Ectodermal cell (in vitro differentiated cells): ENCODE results near the gene ART5.
"Not testable (repeated sequence)": the region's sequence is repeated elsewhere in the genome, so short reads cannot be mapped to it uniquely, and the experiment has no call there.

Experiments
- H3K27ac ChIP-seq: 2 replicates; pipeline ENCODE4 v1.7.0; 2013; ENCODE audit warnings: mild to moderate bottlenecking, low read depth, low read length; ENCODE audit not compliant: insufficient read depth, poor library complexity, severe bottlenecking
- H3K27me3 ChIP-seq: 2 replicates; pipeline ENCODE4 v1.7.0; 2013; ENCODE audit warnings: mild to moderate bottlenecking, low read length; ENCODE audit not compliant: insufficient read depth, control insufficient read depth, poor library complexity, severe bottlenecking
- H3K36me3 ChIP-seq: one replicate; pipeline ENCODE4 v1.7.0; 2013; ENCODE audit warnings: low read length; ENCODE audit not compliant: control insufficient read depth, insufficient read depth
- H3K4me1 ChIP-seq: one replicate; pipeline ENCODE4 v1.7.0; 2013; ENCODE audit warnings: low read length; ENCODE audit not compliant: control insufficient read depth, insufficient read depth
- H3K4me3 ChIP-seq: 2 replicates; pipeline ENCODE4 v1.7.0; 2013; ENCODE audit warnings: low read depth, low read length, control low read depth; ENCODE audit not compliant: insufficient read depth
- H3K9me3 ChIP-seq: 2 replicates; pipeline ENCODE4 v1.7.0; 2013; ENCODE audit warnings: mild to moderate bottlenecking, low read length, moderate library complexity; ENCODE audit not compliant: control insufficient read depth
- WGBS, 2 experiments: methylation state at CpG; one replicate each; pipeline ENCODE4 v1.1.7; 2013; ENCODE audit warnings: missing lambda C conversion rate in 2 of 2; 5-methylcytosine and 5-hydroxymethylcytosine counted together

ART5 gene

DNA sequence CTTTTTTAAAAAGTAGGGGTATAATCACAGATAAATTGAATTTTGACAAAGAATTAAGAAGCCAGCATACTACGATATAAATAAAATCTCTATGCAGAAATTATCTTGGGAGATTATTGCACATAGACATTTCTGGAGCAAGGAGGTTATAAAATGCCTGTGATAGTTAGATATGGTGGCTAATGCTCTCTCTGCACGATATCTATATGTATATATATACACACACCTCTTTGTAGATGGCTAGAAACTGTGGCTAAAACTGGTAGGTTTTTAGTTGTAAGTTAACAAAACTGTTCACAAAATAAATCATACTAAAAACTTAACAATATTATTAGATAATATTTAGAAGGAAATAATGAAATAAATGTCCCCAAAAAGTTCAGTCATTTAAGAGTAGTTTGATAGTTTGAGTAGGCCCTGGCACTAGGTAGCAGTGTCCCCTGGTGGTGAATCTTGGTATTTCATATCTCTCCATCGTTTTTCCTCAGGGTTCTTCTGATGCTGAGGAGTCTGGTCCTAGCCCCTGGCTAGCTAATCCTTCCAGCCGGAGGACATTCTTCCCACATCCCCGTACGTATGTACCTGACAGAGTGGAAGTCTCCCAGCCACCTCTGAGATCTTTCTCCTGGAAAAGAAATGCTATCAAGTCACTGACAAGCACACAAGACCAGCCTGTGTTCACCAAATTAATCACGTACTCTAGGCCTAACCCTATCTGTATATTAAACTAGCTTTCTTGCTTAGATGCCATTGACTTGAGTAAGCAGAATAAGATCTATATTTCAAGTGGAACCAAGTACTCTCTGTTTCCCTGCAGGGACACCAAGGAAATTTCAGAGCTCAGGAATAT, 32.2 kb downstream of the ART5 start:
- Histone ChIP-seq H3K9me3 (peaks cover 2% of the 10 kb centered on the region), H3K27me3 (no peaks in the 10 kb centered on the region), H3K4me1 (no peaks in the 10 kb centered on the region), H3K4me3 (no peak overlapping the region), H3K36me3 (no peaks in the 10 kb centered on the region), H3K27ac (no peak overlapping the region)
- WGBS, 2 experiments: 61 to 63% methylated on average over 6 of the region's 7 CpGs

DNA sequence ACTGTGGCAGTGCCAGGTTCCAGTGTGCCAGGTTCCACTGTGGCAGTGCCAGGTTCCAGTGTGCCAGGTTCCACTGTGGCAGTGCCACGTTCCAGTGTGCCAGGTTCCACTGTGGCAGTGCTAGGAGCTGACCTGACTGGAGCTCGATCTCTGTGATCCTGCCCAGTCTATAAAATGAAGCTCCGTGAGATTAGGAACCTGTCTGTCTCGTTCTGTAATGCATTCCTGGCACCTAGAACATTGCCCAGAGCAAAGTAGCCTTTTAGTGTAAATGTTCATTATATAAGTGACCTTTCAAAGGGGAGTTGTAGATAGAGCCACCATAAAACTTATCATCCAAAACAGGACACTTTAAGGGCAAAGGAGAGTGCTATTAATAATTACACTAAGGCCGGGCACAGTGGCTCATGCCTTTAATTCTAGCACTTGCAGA, 36.0 kb downstream of the ART5 start:
- no peaks in the 10 kb centered on the region for H3K4me1 ChIP-seq
- no peaks in the 10 kb centered on the region for H3K36me3 ChIP-seq
- H3K27me3 ChIP-seq: no peaks in the 10 kb centered on the region
- no peak overlapping the region for H3K4me3 ChIP-seq
- no peaks in the 10 kb centered on the region for H3K9me3 ChIP-seq
- H3K27ac ChIP-seq: no peak overlapping the region
- WGBS, 2 experiments: 92 to 93% methylated on average over 5 of the region's 5 CpGs

DNA sequence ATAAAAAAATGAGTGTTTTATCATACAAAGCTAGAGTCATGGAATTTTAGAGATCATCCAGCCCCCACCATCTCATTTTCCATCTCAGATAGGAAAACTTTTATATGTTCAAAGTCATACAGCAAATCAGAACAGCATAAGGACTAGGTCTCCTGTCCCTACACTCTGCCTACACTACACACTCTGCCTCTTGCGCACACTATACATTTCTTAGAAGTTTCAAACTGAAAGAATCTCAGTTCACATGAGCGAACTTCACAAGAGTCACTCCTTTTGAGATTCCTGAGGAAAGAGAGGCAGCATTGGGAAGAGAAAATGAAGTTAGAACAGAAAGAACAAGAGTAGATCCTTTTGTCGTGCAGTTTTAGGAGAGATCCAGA, 36.5 kb downstream of the ART5 start:
- no peaks in the 10 kb centered on the region for H3K27me3 ChIP-seq
- no peak overlapping the region for H3K4me3 ChIP-seq
- H3K9me3 ChIP-seq: no peaks in the 10 kb centered on the region
- no peak overlapping the region for H3K27ac ChIP-seq
- WGBS, 2 experiments: 94% methylated on average over 3 of the region's 3 CpGs
- no peaks in the 10 kb centered on the region for H3K36me3 ChIP-seq
- H3K4me1 ChIP-seq: no peaks in the 10 kb centered on the region

DNA sequence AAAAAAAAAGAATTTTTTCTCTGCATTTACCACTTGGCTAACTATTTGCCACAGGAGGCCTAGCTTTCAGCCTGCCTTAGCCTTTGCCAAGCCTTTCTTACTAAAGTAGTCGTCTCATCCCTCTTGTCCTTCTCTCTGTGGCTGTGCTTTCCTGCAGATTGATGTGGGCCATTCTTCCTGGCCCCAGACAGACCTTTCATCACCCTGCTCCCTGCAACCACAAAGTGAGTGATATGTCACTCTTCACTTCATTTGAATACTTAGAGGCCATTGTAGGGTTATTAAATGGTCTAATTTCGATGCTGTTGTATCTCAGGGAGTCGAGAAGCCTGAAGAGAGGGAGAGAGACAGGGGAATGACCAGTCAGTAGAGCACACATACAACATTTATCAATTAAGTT, 37.6 kb downstream of the ART5 start:
- H3K9me3 ChIP-seq: no peaks in the 10 kb centered on the region
- no peaks in the 10 kb centered on the region for H3K27me3 ChIP-seq

DNA sequence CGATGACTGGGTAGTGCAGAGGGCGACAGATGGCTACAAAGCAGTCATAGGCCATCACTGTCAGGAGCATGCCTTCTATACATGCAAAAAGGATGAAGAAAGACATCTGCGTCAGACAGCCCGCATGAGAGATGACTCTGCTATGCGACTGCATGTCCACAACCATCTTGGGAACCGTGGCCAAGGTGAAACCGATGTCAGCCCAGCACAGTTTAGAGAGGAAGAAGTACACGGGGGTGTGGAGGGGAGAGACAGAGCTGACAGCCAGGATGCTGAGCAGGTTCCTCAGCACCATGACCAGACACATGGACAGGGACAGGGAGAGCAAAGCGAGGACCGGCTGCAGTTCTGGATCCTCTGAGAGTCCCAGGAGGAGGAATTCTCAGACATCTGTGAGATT, 41.6 kb downstream of the ART5 start:
- not testable (repeated sequence) for H3K27ac ChIP-seq, H3K4me1 ChIP-seq, H3K9me3 ChIP-seq, H3K27me3 ChIP-seq, H3K4me3 ChIP-seq, H3K36me3 ChIP-seq
- WGBS, 2 experiments: 92 to 96% methylated on average over 10 of the region's 10 CpGs

More for the DNA sequence above, 37.6 kb downstream of the ART5 start:
- 56 to 75% methylated on average over 1 to 3 of the region's 3 CpGs for WGBS, 2 experiments
- H3K27ac ChIP-seq: no peak overlapping the region
- H3K4me3 ChIP-seq: no peak overlapping the region
- no peaks in the 10 kb centered on the region for H3K36me3 ChIP-seq
- no peaks in the 10 kb centered on the region for H3K4me1 ChIP-seq

DNA sequence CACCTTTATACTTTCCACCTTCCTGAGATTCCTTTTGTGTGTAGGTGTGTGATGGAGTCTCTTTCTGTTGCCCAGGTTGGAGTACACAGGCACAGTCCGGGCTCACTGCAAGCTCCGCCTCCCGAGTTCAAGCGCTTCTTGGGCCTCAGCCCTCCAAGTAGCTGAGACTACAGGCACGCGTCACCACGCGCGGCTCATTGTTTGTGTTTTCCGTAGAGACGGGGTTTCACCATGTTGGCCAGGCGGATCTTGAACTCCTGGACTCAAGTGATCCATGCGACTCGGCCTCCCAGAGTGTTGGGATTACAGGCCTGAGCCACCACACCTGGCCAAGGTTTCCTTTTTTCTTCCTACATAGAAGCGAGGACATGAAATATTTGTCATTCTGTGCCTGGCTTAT, 44.0 kb downstream of the ART5 start:
- 94 to 96% methylated on average over 15 of the region's 15 CpGs for WGBS, 2 experiments
- H3K27me3 ChIP-seq, H3K4me3 ChIP-seq, H3K4me1 ChIP-seq, H3K9me3 ChIP-seq, H3K36me3 ChIP-seq, H3K27ac ChIP-seq: not testable (repeated sequence)

DNA sequence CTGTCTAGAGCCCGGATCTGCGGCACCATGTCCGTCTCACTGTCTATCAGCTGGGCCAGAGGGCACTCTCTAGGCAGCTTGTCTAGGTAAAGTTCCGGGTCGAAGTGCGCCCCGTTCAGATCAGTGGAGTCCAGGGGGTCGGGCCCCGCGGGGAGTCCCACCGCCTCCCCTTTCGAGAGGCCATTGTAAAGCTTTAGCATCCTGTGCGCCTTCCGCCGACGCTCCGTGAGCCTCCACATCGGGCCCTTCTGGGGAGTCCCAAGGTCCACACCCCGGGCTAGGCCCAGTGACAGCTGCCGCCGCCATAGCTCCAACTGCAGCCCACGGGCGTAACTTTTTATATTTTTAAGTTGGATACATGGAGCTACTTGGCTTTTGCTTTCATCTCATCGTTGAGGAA, 50.5 kb downstream of the ART5 start:
- not testable (repeated sequence) for H3K27ac ChIP-seq, H3K36me3 ChIP-seq, H3K4me3 ChIP-seq, H3K9me3 ChIP-seq, H3K27me3 ChIP-seq, H3K4me1 ChIP-seq
- WGBS, 2 experiments: 94 to 96% methylated on average over 21 to 24 of the region's 24 CpGs

DNA sequence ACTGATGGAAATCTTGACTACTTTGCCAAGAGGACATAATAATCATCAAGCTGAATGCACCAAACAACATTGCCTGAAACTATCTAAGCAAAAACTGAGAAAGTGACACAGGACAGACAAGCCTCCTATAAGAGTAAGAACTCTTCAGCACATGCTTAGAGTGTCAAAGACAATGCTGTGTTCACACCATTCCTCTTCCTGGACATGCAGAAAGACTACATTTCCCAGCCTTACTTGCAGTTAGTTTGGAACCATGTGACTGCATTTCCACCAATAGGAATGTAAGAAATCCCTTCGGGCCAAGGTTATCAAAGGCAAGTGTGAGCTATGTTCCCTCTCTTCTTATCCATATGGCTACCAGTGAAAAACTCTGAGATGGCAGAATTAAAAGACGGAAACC, 51.6 kb downstream of the ART5 start:
- H3K36me3 ChIP-seq, H3K27ac ChIP-seq, H3K4me1 ChIP-seq, H3K9me3 ChIP-seq, H3K4me3 ChIP-seq, H3K27me3 ChIP-seq: not testable (repeated sequence)
- 78 to 88% methylated on average over 2 of the region's 2 CpGs for WGBS, 2 experiments

DNA sequence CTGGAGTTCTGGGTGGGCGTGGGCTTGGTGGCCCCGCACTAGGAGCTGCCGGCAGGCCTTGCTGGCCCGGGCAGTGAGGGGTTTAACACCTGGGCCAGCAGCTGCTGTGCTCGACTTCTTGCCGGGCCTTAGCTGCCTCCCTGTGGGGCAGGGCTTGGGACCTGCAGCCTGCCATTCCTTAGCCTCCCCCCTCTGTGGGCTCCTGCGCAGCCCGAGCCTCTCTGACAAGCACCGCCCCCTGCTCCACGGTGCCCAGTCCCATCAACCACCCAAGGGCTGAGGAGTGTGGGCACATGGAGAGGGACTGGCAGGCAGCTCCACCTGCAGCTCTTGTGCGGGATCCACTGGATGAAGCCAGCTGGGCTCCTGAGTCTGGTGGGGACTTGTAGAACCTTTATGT, 53.0 kb downstream of the ART5 start:
- WGBS, 2 experiments: 88 to 92% methylated on average over 11 of the region's 11 CpGs
- H3K27ac ChIP-seq: not testable (repeated sequence)

More for the DNA sequence above, 53.0 kb downstream of the ART5 start:
- H3K4me3 ChIP-seq, H3K9me3 ChIP-seq, H3K27me3 ChIP-seq, H3K36me3 ChIP-seq, H3K4me1 ChIP-seq: not testable (repeated sequence)
